GM18499 (cell line): ENCODE data around the gene KY.
"Not testable (repeated sequence)": the region's sequence is repeated elsewhere in the genome, so short reads cannot be mapped to it uniquely, and the experiment has no call there.

Experiments
- ATAC-seq: cut with Tn5 transposase; IDR thresholded peaks from one replicate; pipeline ENCODE4 v1.9.1; 2021; ENCODE audit warnings: moderate number of reproducible peaks; ENCODE audit not compliant: insufficient read depth, unreplicated experiment

Gene KY

DNA sequence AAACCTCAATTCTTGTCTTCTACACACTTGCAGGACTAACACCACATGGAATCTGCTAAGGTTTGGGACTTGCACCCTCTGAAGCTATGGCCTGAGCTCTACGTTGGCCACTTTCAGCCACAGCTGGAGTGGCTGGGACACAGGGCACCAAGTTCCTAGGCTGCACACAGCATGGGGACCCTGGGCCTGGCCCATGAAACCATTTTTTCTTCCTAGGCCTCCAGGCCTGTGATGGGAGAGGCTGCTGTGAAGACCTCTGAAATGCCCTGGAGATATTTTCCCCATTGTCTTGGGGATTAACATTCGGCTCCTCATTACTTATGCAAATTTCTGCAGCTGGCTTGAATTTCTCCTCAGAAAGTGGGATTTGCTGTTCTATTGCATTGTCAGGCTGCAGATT is 80.9 kb downstream of the KY start:
- not testable (repeated sequence) for ATAC-seq

DNA sequence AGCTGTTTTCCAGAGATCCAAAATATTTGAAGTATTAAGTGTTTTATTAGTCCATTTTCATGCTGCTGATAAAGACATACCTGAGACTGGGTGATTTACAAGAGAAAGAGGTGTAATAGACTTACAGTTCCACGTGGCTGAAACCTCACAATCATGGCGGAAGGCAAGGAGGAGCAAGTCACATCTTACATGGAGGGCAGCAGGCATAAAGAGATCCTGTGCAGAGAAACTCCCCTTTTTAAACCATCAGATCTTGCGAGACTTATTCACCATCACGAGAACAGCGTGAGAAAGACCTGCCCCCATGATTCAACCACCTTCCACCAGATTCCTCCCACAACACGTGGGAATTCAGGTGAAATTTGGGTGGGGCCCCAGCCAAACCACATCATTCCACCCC is 82.0 kb downstream of the KY start:
- ATAC-seq: no peak

DNA sequence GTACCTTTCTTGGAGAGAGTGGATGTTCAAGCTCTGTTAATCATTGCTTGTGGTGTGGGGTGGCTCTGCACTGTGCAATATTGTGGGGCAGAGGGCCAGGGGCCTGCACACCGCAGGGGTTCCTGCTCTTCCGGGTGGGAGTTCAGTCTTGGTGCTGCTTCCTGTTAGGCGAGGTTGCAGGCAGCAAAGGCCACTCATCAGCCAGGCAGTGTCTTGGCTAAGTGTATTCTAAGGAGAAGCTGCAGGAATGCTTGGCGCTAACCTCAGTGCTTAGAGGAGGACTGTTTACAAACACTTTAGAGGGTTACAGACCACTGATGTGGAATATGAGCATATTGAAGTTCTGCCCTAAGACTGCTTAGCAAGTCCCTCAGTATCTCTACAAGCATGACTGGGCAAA is 83.2 kb downstream of the KY start:
- no peak for ATAC-seq

DNA sequence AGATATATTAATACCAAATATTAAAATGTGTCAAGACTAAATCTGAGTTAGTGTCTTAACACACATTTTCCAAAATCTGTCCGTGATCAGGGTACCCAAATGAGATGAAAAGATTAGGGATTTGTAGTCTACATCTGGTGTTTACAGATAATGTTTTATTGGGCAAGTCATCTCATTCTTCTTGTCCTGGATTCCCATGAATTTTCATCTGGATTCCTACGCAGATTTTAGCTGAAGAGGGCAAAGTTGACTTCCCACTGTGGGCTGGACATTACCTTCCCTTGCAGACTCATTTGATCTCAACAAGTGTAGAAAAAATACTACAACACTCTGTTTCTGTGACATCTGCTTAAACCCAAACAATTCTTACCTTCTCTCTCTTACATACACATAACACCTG is 85.8 kb downstream of the KY start:
- no peak for ATAC-seq

DNA sequence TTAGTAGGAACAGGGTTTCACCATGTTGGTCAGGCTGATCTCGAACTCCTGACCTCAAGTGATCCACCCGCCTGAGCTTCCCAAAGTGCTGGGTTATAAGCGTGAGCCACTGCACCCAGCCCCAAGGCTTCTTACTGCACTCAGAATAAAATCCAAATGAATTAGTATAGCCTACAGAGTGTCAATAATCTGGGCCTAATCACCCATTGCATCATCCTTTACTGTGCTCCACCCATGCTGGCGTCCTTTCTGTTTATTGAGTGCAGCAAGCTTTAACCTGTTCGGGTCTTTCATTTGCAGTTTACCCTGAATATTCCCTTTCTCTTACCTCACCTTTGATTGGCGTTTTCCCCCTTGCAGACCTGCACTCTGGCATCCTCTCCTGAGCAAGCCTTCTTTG is 87.2 kb downstream of the KY start:
- no peak for ATAC-seq

DNA sequence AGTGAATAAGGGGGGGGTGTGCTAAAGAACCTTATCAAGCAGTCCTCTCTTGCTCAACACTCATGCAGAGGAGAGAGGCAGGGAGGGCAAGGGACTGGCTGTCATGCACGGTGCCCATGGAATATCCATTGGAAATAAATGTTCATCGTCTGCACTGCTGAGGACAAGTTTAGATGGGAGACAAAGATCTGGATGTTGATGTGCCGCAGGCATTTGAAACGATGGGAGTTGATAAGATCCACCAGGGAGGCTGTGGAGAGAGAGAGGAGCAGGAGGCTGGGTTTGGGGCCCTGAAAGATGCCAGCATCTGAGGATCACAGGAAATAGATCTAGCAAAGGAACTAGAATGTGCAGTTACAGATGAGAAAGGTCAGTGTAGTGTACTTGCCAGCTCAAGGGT is 88.8 kb downstream of the KY start:
- ATAC-seq: no peak

DNA sequence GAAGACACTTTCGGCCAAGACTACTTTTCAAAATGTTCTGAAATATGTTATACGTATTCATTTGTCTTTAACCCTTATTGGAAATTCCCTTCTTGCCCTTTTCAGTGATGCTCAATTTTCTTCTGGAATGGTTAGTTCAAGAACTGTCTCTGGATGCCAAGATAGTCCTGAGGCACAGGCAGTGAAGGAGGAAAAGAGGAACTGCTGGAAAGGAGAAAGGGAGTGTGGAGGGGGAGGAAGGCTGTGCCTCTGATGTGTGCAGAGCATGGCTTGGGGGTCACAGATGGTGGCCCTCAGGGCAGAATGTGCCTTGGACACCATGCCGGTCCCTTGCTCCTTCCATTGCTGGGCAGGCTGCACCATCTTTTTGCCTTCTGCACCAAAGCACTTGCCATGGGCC is 91.2 kb downstream of the KY start:
- no peak for ATAC-seq
